K562 (cell line): Measurements from ENCODE around the gene SLAMF6. TPM values are rescaled to one million over a fixed set of nuclear protein-coding genes. Genes with fewer than 3 reads are reported as not detected.

Experiments
- BRD9 ChIP-seq: fragments of 450-650 bp; IDR thresholded peaks from 2 replicates; pipeline ENCODE4 v1.6.1; 2018; ENCODE audit warnings: low read depth; ENCODE audit not compliant: partially characterized antibody
- ETV5 ChIP-seq: sonication (generic); formaldehyde crosslinking; IDR thresholded peaks from 2 replicates; pipeline ENCODE4 v1.4.0; 2020; ENCODE audit warnings: low read depth, mild to moderate bottlenecking, missing genetic modification reagents
- FOXJ2 ChIP-seq: fragments of 200-800 bp; sonication (Bioruptor generic); IDR thresholded peaks from 2 replicates; pipeline ENCODE4 v1.6.1; 2016; ENCODE audit warnings: missing genetic modification characterization, missing compliant biosample characterization
- HIVEP1 ChIP-seq: fragments of 250-450 bp; sonication (Bioruptor Pico); IDR thresholded peaks from 2 replicates; pipeline ENCODE4 v1.4.0; 2020; ENCODE audit warnings: mild to moderate bottlenecking
- MAFG ChIP-seq: fragments of 450-650 bp; conservative IDR thresholded peaks from 2 replicates; pipeline ENCODE4 v1.6.1; 2016; ENCODE audit warnings: missing genetic modification characterization, missing compliant biosample characterization
- MYC ChIP-seq, 2 experiments: fragments of 250-450 bp in 1 of 2; sonication (Bioruptor Pico) in 1 of 2; IDR thresholded peaks; 2 replicates each; pipeline versions ENCODE4 v1.5.1 to v1.6.1; 2012 to 2021; ENCODE audit warnings: low read depth in 2 of 2, borderline replicate concordance in 1 of 2, improper control_type of control experiment in 1 of 2, low read length in 1 of 2, mild to moderate bottlenecking in 1 of 2, moderate library complexity in 1 of 2
- NR2C1 ChIP-seq, 2 experiments: fragments of 450-650 bp; IDR thresholded peaks; 2 replicates each; pipeline ENCODE4 v1.6.1; 2017; ENCODE audit warnings: mild to moderate bottlenecking in 2 of 2, antibody characterized with exemption in 1 of 2, inconsistent platforms in 1 of 2, missing compliant biosample characterization in 1 of 2, missing genetic modification characterization in 1 of 2
- PHF21A ChIP-seq: fragments of 450-650 bp; IDR thresholded peaks from 2 replicates; pipeline ENCODE4 v1.6.1; 2017; ENCODE audit warnings: low read depth, borderline replicate concordance
- SPI1 ChIP-seq: IDR thresholded peaks from 2 replicates; pipeline ENCODE4 v1.6.1; 2011; ENCODE audit warnings: low read depth, low read length, control low read depth, borderline replicate concordance
- ZBTB7A ChIP-seq: IDR thresholded peaks from 2 replicates; pipeline ENCODE4 v1.6.1; 2011; ENCODE audit warnings: low read depth, mild to moderate bottlenecking, low read length, moderate library complexity, borderline replicate concordance; ENCODE audit not compliant: control insufficient read depth
- ZNF224 ChIP-seq: sonication (generic); formaldehyde crosslinking; IDR thresholded peaks from 2 replicates; pipeline ENCODE4 v1.8.0; 2022; ENCODE audit warnings: mild to moderate bottlenecking, missing genetic modification reagents
- ZNF431 ChIP-seq: sonication (generic); formaldehyde crosslinking; IDR thresholded peaks from 2 replicates; pipeline ENCODE4 v1.8.0; 2022; ENCODE audit warnings: mild to moderate bottlenecking, missing genetic modification reagents
- ZNF766 ChIP-seq: fragments of 200-800 bp; sonication (Bioruptor generic); conservative IDR thresholded peaks from 2 replicates; pipeline ENCODE4 v1.6.1; 2016; ENCODE audit warnings: missing genetic modification characterization, missing compliant biosample characterization
- polyA plus RNA-seq, 8 experiments: library from polyadenylated mRNA; depleted of rRNA in 4 of 8; stranded (reverse) in 5 of 8; unstranded in 3 of 8; fragments of >200 nt; fragmentation: Nextera tagmentation in 2 of 8; fragmentation: Illumina TruSeq in 1 of 8; extraction: Ambion mirVana in 2 of 8; extraction: Trizol in 1 of 8; gene quantifications; 2 replicates each; pipeline versions ENCODE4 v1.2.1 to v1.2.3, GENCODE V29; 2011 to 2014; ENCODE audit warnings: inconsistent platforms in 1 of 8, missing spikeins in 1 of 8
- total RNA-seq, 7 experiments: library from RNA; depleted of rRNA in 6 of 7; stranded (reverse); fragments of >200 nt in 6 of 7; fragmentation: Illumina TruSeq in 2 of 7; extraction: Trizol in 2 of 7; gene quantifications; 2 replicates each; pipeline versions ENCODE4 v1.2.1 to v1.2.3, GENCODE V29; 2011 to 2021; ENCODE audit warnings: low replicate concordance in 1 of 7
- TF ChIP-seq, protein P1 (sequence below): sonication (generic); formaldehyde crosslinking; IDR thresholded peaks from 2 replicates; pipeline ENCODE4 v1.8.1; 2023; ENCODE audit warnings: mild to moderate bottlenecking, missing genetic modification reagents, moderate library complexity
- TF ChIP-seq, protein P2 (sequence below): fragments of 450-650 bp; formaldehyde crosslinking; IDR thresholded peaks from 2 replicates; pipeline ENCODE4 v1.4.0; 2020; ENCODE audit warnings: mild to moderate bottlenecking, moderate library complexity
- TF ChIP-seq, protein P3 (sequence below): sonication (generic); formaldehyde crosslinking; IDR thresholded peaks from 2 replicates; pipeline ENCODE4 v1.8.0; 2023; ENCODE audit warnings: mild to moderate bottlenecking, missing genetic modification reagents
- TF ChIP-seq, protein P4 (sequence below): fragments of 450-650 bp; IDR thresholded peaks from 2 replicates; pipeline ENCODE4 v1.6.1; 2016; ENCODE audit warnings: antibody characterized with exemption
- TF ChIP-seq, protein P5 (sequence below): fragments of 250-450 bp; sonication (Bioruptor Pico); IDR thresholded peaks from 2 replicates; pipeline ENCODE4 v1.5.0; 2021

The SLAMF6 gene
- total and polyA plus RNA-seq, 9 of the 15 experiments (the other 6 are each of a cell fraction or from before 2014, with no cell fraction given): 0.56 to 4.8 (median 1.1) TPM

DNA sequence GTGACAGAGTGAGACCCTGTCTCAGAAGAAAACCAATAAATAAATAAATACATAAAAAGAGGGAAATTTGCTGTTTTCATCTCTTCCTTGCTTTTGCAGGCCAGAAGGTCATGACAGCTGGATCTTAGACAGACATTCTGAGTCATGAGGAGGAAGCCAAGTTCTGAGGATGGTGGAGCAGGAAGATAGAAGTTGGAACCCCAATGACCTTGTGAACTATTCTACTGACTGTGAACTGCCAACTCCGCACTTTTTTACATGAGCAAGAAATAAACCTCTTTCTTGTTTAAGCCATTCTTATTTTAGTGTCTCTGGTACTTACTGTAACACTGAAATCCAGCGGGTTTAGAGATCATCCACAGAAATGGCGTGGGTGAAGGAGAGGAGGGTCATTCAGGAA is 47.8 kb upstream of the SLAMF6 start (continued):
- TF ChIP-seq PHF21A (no peak), HIVEP1 (no peak), ZNF224 (CRISPR knock-in tag) (no peak), MAFG (tag) (peak; percentile 53), FOXJ2 (tag) (no peak), MYC (IDR thresholded peaks at IDR 0.05; ENCODE audit: low read depth, low read length) (no peak), MYC (CRISPR knock-in tag; IDR thresholded peaks at IDR 0.05; ENCODE audit: borderline replicate concordance, low read depth) (no peak), NR2C1 (IDR thresholded peaks at IDR 0.05) (no peak), NR2C1 (tag; IDR thresholded peaks at IDR 0.05) (no peak), ZBTB7A (no peak), ZNF766 (CRISPR knock-in tag) (peak; percentile 70), ETV5 (CRISPR knock-in tag) (no peak), SPI1 (no peak), ZNF431 (CRISPR knock-in tag) (no peak), BRD9 (no peak)
- TF ChIP-seq, protein P1, sequence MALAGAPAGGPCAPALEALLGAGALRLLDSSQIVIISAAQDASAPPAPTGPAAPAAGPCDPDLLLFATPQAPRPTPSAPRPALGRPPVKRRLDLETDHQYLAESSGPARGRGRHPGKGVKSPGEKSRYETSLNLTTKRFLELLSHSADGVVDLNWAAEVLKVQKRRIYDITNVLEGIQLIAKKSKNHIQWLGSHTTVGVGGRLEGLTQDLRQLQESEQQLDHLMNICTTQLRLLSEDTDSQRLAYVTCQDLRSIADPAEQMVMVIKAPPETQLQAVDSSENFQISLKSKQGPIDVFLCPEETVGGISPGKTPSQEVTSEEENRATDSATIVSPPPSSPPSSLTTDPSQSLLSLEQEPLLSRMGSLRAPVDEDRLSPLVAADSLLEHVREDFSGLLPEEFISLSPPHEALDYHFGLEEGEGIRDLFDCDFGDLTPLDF (CRISPR knock-in tag): no peak
- TF ChIP-seq, protein P2, sequence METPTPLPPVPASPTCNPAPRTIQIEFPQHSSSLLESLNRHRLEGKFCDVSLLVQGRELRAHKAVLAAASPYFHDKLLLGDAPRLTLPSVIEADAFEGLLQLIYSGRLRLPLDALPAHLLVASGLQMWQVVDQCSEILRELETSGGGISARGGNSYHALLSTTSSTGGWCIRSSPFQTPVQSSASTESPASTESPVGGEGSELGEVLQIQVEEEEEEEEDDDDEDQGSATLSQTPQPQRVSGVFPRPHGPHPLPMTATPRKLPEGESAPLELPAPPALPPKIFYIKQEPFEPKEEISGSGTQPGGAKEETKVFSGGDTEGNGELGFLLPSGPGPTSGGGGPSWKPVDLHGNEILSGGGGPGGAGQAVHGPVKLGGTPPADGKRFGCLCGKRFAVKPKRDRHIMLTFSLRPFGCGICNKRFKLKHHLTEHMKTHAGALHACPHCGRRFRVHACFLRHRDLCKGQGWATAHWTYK (CRISPR knock-in tag): no peak
- TF ChIP-seq, protein P3, sequence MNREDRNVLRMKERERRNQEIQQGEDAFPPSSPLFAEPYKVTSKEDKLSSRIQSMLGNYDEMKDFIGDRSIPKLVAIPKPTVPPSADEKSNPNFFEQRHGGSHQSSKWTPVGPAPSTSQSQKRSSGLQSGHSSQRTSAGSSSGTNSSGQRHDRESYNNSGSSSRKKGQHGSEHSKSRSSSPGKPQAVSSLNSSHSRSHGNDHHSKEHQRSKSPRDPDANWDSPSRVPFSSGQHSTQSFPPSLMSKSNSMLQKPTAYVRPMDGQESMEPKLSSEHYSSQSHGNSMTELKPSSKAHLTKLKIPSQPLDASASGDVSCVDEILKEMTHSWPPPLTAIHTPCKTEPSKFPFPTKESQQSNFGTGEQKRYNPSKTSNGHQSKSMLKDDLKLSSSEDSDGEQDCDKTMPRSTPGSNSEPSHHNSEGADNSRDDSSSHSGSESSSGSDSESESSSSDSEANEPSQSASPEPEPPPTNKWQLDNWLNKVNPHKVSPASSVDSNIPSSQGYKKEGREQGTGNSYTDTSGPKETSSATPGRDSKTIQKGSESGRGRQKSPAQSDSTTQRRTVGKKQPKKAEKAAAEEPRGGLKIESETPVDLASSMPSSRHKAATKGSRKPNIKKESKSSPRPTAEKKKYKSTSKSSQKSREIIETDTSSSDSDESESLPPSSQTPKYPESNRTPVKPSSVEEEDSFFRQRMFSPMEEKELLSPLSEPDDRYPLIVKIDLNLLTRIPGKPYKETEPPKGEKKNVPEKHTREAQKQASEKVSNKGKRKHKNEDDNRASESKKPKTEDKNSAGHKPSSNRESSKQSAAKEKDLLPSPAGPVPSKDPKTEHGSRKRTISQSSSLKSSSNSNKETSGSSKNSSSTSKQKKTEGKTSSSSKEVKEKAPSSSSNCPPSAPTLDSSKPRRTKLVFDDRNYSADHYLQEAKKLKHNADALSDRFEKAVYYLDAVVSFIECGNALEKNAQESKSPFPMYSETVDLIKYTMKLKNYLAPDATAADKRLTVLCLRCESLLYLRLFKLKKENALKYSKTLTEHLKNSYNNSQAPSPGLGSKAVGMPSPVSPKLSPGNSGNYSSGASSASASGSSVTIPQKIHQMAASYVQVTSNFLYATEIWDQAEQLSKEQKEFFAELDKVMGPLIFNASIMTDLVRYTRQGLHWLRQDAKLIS (CRISPR knock-in tag): no peak
- TF ChIP-seq, protein P4, sequence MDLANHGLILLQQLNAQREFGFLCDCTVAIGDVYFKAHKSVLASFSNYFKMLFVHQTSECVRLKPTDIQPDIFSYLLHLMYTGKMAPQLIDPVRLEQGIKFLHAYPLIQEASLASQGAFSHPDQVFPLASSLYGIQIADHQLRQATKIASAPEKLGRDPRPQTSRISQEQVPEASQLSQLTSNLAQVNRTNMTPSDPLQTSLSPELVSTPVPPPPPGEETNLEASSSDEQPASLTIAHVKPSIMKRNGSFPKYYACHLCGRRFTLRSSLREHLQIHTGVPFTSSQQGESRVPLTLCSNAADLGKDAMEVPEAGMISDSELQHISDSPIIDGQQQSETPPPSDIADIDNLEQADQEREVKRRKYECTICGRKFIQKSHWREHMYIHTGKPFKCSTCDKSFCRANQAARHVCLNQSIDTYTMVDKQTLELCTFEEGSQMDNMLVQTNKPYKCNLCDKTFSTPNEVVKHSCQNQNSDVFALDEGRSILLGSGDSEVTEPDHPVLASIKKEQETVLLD: no peak
- TF ChIP-seq, protein P5, sequence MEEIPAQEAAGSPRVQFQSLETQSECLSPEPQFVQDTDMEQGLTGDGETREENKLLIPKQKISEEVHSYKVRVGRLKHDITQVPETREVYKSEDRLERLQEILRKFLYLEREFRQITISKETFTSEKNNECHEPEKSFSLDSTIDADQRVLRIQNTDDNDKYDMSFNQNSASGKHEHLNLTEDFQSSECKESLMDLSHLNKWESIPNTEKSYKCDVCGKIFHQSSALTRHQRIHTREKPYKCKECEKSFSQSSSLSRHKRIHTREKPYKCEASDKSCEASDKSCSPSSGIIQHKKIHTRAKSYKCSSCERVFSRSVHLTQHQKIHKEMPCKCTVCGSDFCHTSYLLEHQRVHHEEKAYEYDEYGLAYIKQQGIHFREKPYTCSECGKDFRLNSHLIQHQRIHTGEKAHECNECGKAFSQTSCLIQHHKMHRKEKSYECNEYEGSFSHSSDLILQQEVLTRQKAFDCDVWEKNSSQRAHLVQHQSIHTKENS: no peak
